HepG2 (cell line): Measurements from ENCODE around the gene PPP1R7. TPM values are rescaled to one million over a fixed set of nuclear protein-coding genes. Genes with fewer than 3 reads are reported as not detected.

ENCODE experiments used
- CC2D1A ChIP-seq: sonication (generic); formaldehyde crosslinking; IDR thresholded peaks from 2 replicates; pipeline ENCODE4 v1.8.1; 2023; ENCODE audit warnings: mild to moderate bottlenecking, missing genetic modification reagents
- FOXO4 ChIP-seq: sonication (generic); formaldehyde crosslinking; conservative IDR thresholded peaks from 2 replicates; pipeline ENCODE4 v1.8.1; 2023; ENCODE audit warnings: missing genetic modification reagents
- FOXP1 ChIP-seq, 2 experiments: fragments of 450-650 bp in 1 of 2; IDR thresholded peaks; 2 replicates each; pipeline ENCODE4 v1.6.1; 2017 to 2018; ENCODE audit warnings: antibody characterized with exemption in 1 of 2
- GZF1 ChIP-seq: sonication (generic); formaldehyde crosslinking; IDR thresholded peaks from 2 replicates; pipeline ENCODE4 v1.5.1; 2020; ENCODE audit warnings: mild to moderate bottlenecking, missing genetic modification reagents
- JUNB ChIP-seq: sonication (generic); formaldehyde crosslinking; IDR thresholded peaks from 2 replicates; pipeline ENCODE4 v1.8.0; 2022; ENCODE audit warnings: missing genetic modification reagents, mild to moderate bottlenecking, borderline replicate concordance
- KAT2B ChIP-seq: fragments of 150-350 bp; IDR thresholded peaks from 2 replicates; pipeline ENCODE4 v1.6.1; 2014; ENCODE audit warnings: low read depth, low read length, borderline replicate concordance
- KDM1A ChIP-seq: IDR thresholded peaks from 2 replicates; pipeline ENCODE4 v1.6.1; 2016; ENCODE audit warnings: missing compliant biosample characterization
- KIAA2018 ChIP-seq: sonication (generic); formaldehyde crosslinking; IDR thresholded peaks from 2 replicates; pipeline ENCODE4 v1.5.0; 2020; ENCODE audit warnings: mild to moderate bottlenecking, missing genetic modification reagents, borderline replicate concordance
- MBNL3 ChIP-seq: fragments of 250-450 bp; sonication (Bioruptor Pico); conservative IDR thresholded peaks from 2 replicates; pipeline ENCODE4 v1.8.0; 2022; ENCODE audit warnings: mild to moderate bottlenecking, inconsistent platforms
- NFE2 ChIP-seq: sonication (generic); formaldehyde crosslinking; IDR thresholded peaks from 2 replicates; pipeline ENCODE4 v1.4.0; 2020; ENCODE audit warnings: missing genetic modification reagents
- ZC3H13 ChIP-seq: sonication (generic); formaldehyde crosslinking; IDR thresholded peaks from 2 replicates; pipeline ENCODE4 v1.8.1; 2023; ENCODE audit warnings: mild to moderate bottlenecking, missing genetic modification reagents, moderate library complexity
- ZFP1 ChIP-seq: IDR thresholded peaks from 2 replicates; pipeline ENCODE4 v1.6.1; 2016
- ZNF234 ChIP-seq: sonication (generic); formaldehyde crosslinking; conservative IDR thresholded peaks from 2 replicates; pipeline ENCODE4 v1.5.1; 2020; ENCODE audit warnings: mild to moderate bottlenecking, missing genetic modification reagents
- ZNF546 ChIP-seq: sonication (generic); formaldehyde crosslinking; conservative IDR thresholded peaks from 2 replicates; pipeline ENCODE4 v1.8.1; 2023; ENCODE audit warnings: mild to moderate bottlenecking, missing genetic modification reagents
- polyA plus RNA-seq, 8 experiments: library from polyadenylated mRNA; depleted of rRNA in 3 of 8; stranded (reverse) in 7 of 8; unstranded in 1 of 8; fragments of >200 nt; fragmentation: Illumina TruSeq in 4 of 8; extraction: Trizol in 4 of 8; gene quantifications; 2 replicates each; pipeline versions ENCODE4 v1.2.1 to v1.2.3, GENCODE V29; 2011 to 2016; ENCODE audit warnings: low read depth in 4 of 8, missing spikeins in 1 of 8, mixed read lengths in 1 of 8; ENCODE audit not compliant: insufficient read depth in 1 of 8
- total RNA-seq, 5 experiments: library from RNA; depleted of rRNA; stranded (reverse); fragments of >200 nt; fragmentation: Illumina TruSeq; extraction: Trizol; gene quantifications; 2 replicates each; pipeline ENCODE4 v1.2.3, GENCODE V29; 2016; ENCODE audit warnings: low read depth in 1 of 5
- TF ChIP-seq, protein P1 (sequence below): sonication (generic); formaldehyde crosslinking; IDR thresholded peaks from 2 replicates; pipeline ENCODE4 v1.4.0; 2020; ENCODE audit warnings: missing genetic modification reagents, mild to moderate bottlenecking, borderline replicate concordance
- TF ChIP-seq, protein P2 (sequence below): IDR thresholded peaks from 2 replicates; pipeline ENCODE4 v1.6.1; 2016; ENCODE audit warnings: low read depth, control low read depth

PPP1R7 gene
- total and polyA plus RNA-seq, 2 of the 13 experiments (the other 11 are each of a cell fraction or from before 2014, with no cell fraction given) = 33.3 to 67.9 TPM

- TF ChIP-seq ZC3H13 = peak; percentile 88; the same call in 1 of the 2 replicates
- no peak for TF ChIP-seq CC2D1A (CRISPR knock-in tag)
- TF ChIP-seq KIAA2018 (CRISPR knock-in tag) = no peak
- no peak for TF ChIP-seq MBNL3 (CRISPR knock-in tag)
- TF ChIP-seq ZFP1 (CRISPR knock-in tag) = no peak
- no peak for TF ChIP-seq ZNF234 (CRISPR knock-in tag)
- TF ChIP-seq, protein P1, sequence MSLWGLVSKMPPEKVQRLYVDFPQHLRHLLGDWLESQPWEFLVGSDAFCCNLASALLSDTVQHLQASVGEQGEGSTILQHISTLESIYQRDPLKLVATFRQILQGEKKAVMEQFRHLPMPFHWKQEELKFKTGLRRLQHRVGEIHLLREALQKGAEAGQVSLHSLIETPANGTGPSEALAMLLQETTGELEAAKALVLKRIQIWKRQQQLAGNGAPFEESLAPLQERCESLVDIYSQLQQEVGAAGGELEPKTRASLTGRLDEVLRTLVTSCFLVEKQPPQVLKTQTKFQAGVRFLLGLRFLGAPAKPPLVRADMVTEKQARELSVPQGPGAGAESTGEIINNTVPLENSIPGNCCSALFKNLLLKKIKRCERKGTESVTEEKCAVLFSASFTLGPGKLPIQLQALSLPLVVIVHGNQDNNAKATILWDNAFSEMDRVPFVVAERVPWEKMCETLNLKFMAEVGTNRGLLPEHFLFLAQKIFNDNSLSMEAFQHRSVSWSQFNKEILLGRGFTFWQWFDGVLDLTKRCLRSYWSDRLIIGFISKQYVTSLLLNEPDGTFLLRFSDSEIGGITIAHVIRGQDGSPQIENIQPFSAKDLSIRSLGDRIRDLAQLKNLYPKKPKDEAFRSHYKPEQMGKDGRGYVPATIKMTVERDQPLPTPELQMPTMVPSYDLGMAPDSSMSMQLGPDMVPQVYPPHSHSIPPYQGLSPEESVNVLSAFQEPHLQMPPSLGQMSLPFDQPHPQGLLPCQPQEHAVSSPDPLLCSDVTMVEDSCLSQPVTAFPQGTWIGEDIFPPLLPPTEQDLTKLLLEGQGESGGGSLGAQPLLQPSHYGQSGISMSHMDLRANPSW (CRISPR knock-in tag) = no peak
- TF ChIP-seq GZF1 (CRISPR knock-in tag) = 0 out of 2 replicates have a peak, but pooled peaks have one; percentile 19
- no peak for TF ChIP-seq FOXO4 (CRISPR knock-in tag)
- no peak for TF ChIP-seq KAT2B
- no peak; the same call in 1 of the 2 replicates for TF ChIP-seq KDM1A
- TF ChIP-seq ZNF546 (CRISPR knock-in tag) = peak; percentile 95; the same call in 1 of the 2 replicates
- TF ChIP-seq NFE2 (CRISPR knock-in tag) = no peak; the same call in 1 of the 2 replicates
- no peak for TF ChIP-seq JUNB (CRISPR knock-in tag)
- TF ChIP-seq, protein P2, sequence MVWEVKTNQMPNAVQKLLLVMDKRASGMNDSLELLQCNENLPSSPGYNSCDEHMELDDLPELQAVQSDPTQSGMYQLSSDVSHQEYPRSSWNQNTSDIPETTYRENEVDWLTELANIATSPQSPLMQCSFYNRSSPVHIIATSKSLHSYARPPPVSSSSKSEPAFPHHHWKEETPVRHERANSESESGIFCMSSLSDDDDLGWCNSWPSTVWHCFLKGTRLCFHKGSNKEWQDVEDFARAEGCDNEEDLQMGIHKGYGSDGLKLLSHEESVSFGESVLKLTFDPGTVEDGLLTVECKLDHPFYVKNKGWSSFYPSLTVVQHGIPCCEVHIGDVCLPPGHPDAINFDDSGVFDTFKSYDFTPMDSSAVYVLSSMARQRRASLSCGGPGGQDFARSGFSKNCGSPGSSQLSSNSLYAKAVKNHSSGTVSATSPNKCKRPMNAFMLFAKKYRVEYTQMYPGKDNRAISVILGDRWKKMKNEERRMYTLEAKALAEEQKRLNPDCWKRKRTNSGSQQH (CRISPR knock-in tag) = peak; percentile 88
- no peak for TF ChIP-seq FOXP1 (IDR thresholded peaks at IDR 0.05)
- TF ChIP-seq FOXP1 (CRISPR knock-in tag; IDR thresholded peaks at IDR 0.05) = no peak
Observed at GRCh38 chr2:241217320-241218031, 67.2 kb downstream of the PPP1R7 start (continued).
